Loucy (cell line): ENCODE data around the gene SIGLEC11.
"Not testable (repeated sequence)": the region's sequence is repeated elsewhere in the genome, so short reads cannot be mapped to it uniquely, and the experiment has no call there.

ENCODE experiments used
- H2AFZ ChIP-seq: fragments of 200-600 bp; sonication (generic); 2 replicates; pipeline ENCODE4 v1.6.0; 2016; ENCODE audit warnings: antibody characterized with exemption, mild to moderate bottlenecking, low read length, moderate library complexity
- H3F3A ChIP-seq: fragments of 200-600 bp; 2 replicates; pipeline ENCODE4 v1.6.0; 2016; ENCODE audit warnings: antibody characterized with exemption, low read depth, mild to moderate bottlenecking
- H3K27me3 ChIP-seq: fragments of 200-600 bp; sonication (generic); 2 replicates; pipeline ENCODE4 v1.6.1; 2014; ENCODE audit warnings: low read length, mild to moderate bottlenecking; ENCODE audit not compliant: insufficient read depth, poor library complexity, severe bottlenecking
- H3K36me3 ChIP-seq: fragments of 200-600 bp; sonication (generic); 2 replicates; pipeline ENCODE4 v1.6.1; 2016; ENCODE audit warnings: low read length; ENCODE audit not compliant: insufficient read depth
- H3K4me1 ChIP-seq: fragments of 200-600 bp; sonication (generic); 2 replicates; pipeline ENCODE4 v1.5.1; 2014; ENCODE audit warnings: low read length, mild to moderate bottlenecking; ENCODE audit not compliant: insufficient read depth, poor library complexity, severe bottlenecking
- H3K4me2 ChIP-seq: fragments of 200-600 bp; sonication (generic); 2 replicates; pipeline ENCODE4 v1.6.0; 2014; ENCODE audit warnings: antibody characterized with exemption, low read length, low read depth, mild to moderate bottlenecking; ENCODE audit not compliant: poor library complexity, severe bottlenecking
- H3K4me3 ChIP-seq: fragments of 200-600 bp; sonication (generic); 2 replicates; pipeline ENCODE4 v1.5.1; 2014; ENCODE audit warnings: low read length, mild to moderate bottlenecking, mixed read lengths; ENCODE audit not compliant: poor library complexity, severe bottlenecking
- H3K79me2 ChIP-seq: fragments of 200-600 bp; sonication (generic); 2 replicates; pipeline ENCODE4 v1.6.1; 2014; ENCODE audit warnings: low read length; ENCODE audit not compliant: insufficient read depth
- H3K9ac ChIP-seq: fragments of 200-600 bp; sonication (generic); 2 replicates; pipeline ENCODE4 v1.6.0; 2014; ENCODE audit warnings: mild to moderate bottlenecking, low read depth, low read length, moderate library complexity; ENCODE audit not compliant: poor library complexity, severe bottlenecking
- H3K9me2 ChIP-seq: fragments of 200-600 bp; sonication (generic); replicated peaks from 2 replicates; pipeline ENCODE4 v1.6.1; 2016; ENCODE audit warnings: low read depth, low read length, mixed read lengths
- H3K9me3 ChIP-seq: fragments of 200-600 bp; sonication (generic); 2 replicates; pipeline ENCODE4 v1.6.1; 2014; ENCODE audit warnings: mild to moderate bottlenecking, antibody characterized with exemption, low read length, low read depth; ENCODE audit not compliant: insufficient read depth
- H4K20me1 ChIP-seq: fragments of 200-600 bp; sonication (generic); 2 replicates; pipeline ENCODE4 v1.6.0; 2014; ENCODE audit warnings: antibody characterized with exemption, low read length, mild to moderate bottlenecking; ENCODE audit not compliant: insufficient read depth, poor library complexity, severe bottlenecking
- EZH2phosphoT487 ChIP-seq: fragments of 200-600 bp; IDR thresholded peaks from 2 replicates; pipeline ENCODE4 v1.6.1; 2018; ENCODE audit warnings: antibody characterized with exemption, mild to moderate bottlenecking, moderate library complexity, borderline replicate concordance
- TF ChIP-seq, protein P1 (sequence below): fragments of 200-600 bp; sonication (generic); conservative IDR thresholded peaks from 2 replicates; pipeline ENCODE4 v1.5.1; 2014; ENCODE audit warnings: mild to moderate bottlenecking, antibody characterized with exemption, low read length

Gene SIGLEC11

DNA sequence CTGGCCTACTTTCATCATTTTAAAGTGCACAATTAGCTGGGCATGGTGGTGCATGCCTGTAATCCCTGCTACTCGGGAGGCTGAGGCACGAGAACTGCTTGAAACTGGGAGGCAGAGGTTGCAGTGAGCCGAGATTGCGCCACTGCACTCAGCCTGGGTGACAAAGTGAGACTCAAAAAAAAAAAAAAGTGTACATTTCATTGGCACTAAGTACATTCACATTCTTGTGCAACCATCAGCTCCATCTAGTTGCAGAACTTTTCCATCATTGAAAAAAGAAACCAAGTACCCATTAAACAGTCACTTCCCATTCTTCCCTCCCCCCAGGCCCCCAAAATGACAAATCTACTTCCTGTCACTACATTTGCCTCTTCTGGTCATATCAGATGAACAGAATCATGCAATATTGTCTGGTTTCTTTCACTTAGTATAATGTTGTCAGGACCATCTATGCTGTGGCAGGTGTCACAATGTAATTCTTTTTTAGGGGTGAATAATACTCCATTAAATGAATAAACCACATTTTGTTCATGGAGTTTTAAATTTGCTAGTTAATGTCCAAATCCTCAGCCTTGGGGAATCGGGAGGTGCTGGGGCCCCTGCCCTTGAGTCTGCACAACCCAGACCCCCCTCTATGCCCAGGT is 7.4 kb upstream of the SIGLEC11 start:
- Histone ChIP-seq H3F3A (no peaks in the 10 kb centered on the region), H3K36me3 (no peaks in the 10 kb centered on the region), H3K9me3 (no peaks in the 10 kb centered on the region), H4K20me1 (no peaks in the 10 kb centered on the region), H3K79me2 (no peaks in the 10 kb centered on the region), H3K4me1 (no peaks in the 10 kb centered on the region), H3K4me3 (no peak overlapping the region), H3K9me2 (no peaks in the 10 kb centered on the region), H3K4me2 (no peak overlapping the region), H2AFZ (no peak overlapping the region), H3K9ac (no peak overlapping the region), H3K27me3 (no peaks in the 10 kb centered on the region)
- TF ChIP-seq, protein P1, sequence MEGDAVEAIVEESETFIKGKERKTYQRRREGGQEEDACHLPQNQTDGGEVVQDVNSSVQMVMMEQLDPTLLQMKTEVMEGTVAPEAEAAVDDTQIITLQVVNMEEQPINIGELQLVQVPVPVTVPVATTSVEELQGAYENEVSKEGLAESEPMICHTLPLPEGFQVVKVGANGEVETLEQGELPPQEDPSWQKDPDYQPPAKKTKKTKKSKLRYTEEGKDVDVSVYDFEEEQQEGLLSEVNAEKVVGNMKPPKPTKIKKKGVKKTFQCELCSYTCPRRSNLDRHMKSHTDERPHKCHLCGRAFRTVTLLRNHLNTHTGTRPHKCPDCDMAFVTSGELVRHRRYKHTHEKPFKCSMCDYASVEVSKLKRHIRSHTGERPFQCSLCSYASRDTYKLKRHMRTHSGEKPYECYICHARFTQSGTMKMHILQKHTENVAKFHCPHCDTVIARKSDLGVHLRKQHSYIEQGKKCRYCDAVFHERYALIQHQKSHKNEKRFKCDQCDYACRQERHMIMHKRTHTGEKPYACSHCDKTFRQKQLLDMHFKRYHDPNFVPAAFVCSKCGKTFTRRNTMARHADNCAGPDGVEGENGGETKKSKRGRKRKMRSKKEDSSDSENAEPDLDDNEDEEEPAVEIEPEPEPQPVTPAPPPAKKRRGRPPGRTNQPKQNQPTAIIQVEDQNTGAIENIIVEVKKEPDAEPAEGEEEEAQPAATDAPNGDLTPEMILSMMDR = no peak
- TF ChIP-seq EZH2phosphoT487 = no peak

GRCh38 chr19:49959892-49960291 is 1.1 kb downstream of the SIGLEC11 start:
- not testable (repeated sequence) for H3K27me3 ChIP-seq, H2AFZ ChIP-seq, H3K9me3 ChIP-seq

GRCh38 chr19:49958596-49958995 is 2.4 kb downstream of the SIGLEC11 start:
- H3K4me1 ChIP-seq, H3K4me3 ChIP-seq, H2AFZ ChIP-seq, H3K4me2 ChIP-seq, H3K79me2 ChIP-seq, H3K9me2 ChIP-seq, H3K9ac ChIP-seq, H4K20me1 ChIP-seq, H3K9me3 ChIP-seq, H3K36me3 ChIP-seq, H3K27me3 ChIP-seq, H3F3A ChIP-seq: not testable (repeated sequence)

More at GRCh38 chr19:49959892-49960291, 1.1 kb downstream of the SIGLEC11 start:
- not testable (repeated sequence) for H3K4me1 ChIP-seq, H3K4me3 ChIP-seq, H3F3A ChIP-seq, H3K9ac ChIP-seq, H4K20me1 ChIP-seq, H3K4me2 ChIP-seq, H3K79me2 ChIP-seq, H3K9me2 ChIP-seq, H3K36me3 ChIP-seq

DNA sequence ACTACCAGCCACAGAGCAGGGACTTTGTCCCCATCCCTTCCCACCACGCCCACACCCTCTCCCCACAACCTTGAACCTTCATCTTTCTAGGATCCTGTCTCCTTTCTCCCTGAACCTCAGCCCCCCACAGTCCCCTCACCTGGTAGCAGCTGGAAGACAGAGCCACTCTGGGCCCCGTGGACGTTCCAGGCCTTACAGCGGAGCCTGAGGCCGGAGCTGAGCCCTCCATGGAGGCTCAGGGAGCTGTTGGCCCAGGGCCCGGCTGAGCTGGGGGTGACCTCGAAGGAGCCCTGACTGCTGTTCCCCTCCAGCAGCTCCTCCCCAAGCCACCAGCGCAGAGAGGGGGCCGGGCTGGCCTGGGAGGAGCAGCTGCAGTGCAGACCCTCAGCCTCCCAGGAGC is 2.8 kb downstream of the SIGLEC11 start:
- H3K9me3 ChIP-seq, H3K27me3 ChIP-seq, H3K4me3 ChIP-seq, H3K9ac ChIP-seq, H3K9me2 ChIP-seq, H3F3A ChIP-seq, H2AFZ ChIP-seq, H3K4me2 ChIP-seq, H3K4me1 ChIP-seq, H3K36me3 ChIP-seq, H3K79me2 ChIP-seq, H4K20me1 ChIP-seq: not testable (repeated sequence)
